Activated T-cell treated with anti-CD3 and anti-CD28 coated beads for 24 hours (primary cell): ENCODE measurements around the gene CBX4.

Experiments
- DNase-seq: peaks from one replicate; pipeline ENCODE4 v3.0.0-alpha.2; 2020; ENCODE audit warnings: low read depth

CBX4 gene

GRCh38 chr17:79829004-79829403 is 10.2 kb downstream of the CBX4 start:
- no peak for DNase-seq

GRCh38 chr17:79826841-79827578 is 12.2 kb downstream of the CBX4 start:
- no peak for DNase-seq

GRCh38 chr17:79826204-79826680 is 13.0 kb downstream of the CBX4 start:
- no peak for DNase-seq

GRCh38 chr17:79825580-79825921 is 13.7 kb downstream of the CBX4 start:
- DNase-seq = no peak

- no peak for DNase-seq
Measured at GRCh38 chr17:79824893-79825579, 14.2 kb downstream of the CBX4 start.

- no peak for DNase-seq
Measured at GRCh38 chr17:79824234-79824633, 15.0 kb downstream of the CBX4 start.

- no peak for DNase-seq
Measured at GRCh38 chr17:79822583-79823124, 16.6 kb downstream of the CBX4 start.

- no peak for DNase-seq
Measured at GRCh38 chr17:79821331-79822095, 17.7 kb downstream of the CBX4 start.

- no peak for DNase-seq
Measured at GRCh38 chr17:79820959-79821330, 18.3 kb downstream of the CBX4 start.

- no peak for DNase-seq
Measured at GRCh38 chr17:79819534-79820276, 19.5 kb downstream of the CBX4 start.

- no peak for DNase-seq
Measured at GRCh38 chr17:79819085-79819484, 20.2 kb downstream of the CBX4 start.

GRCh38 chr17:79818026-79818758 is 21.0 kb downstream of the CBX4 start:
- no peak for DNase-seq

- no peak for DNase-seq
Measured at GRCh38 chr17:79815836-79816461, 23.3 kb downstream of the CBX4 start.

GRCh38 chr17:79814974-79815835 is 24.0 kb downstream of the CBX4 start:
- no peak for DNase-seq

- no peak for DNase-seq
Measured at GRCh38 chr17:79814127-79814973, 24.9 kb downstream of the CBX4 start.

GRCh38 chr17:79813297-79814126 is 25.7 kb downstream of the CBX4 start:
- no peak for DNase-seq

GRCh38 chr17:79812353-79813258 is 26.6 kb downstream of the CBX4 start:
- DNase-seq = no peak
